HG02840 (cell line): ENCODE data around the gene TOM1L1.
"Not testable (repeated sequence)": the region's sequence is repeated elsewhere in the genome, so short reads cannot be mapped to it uniquely, and the experiment has no call there.

Experiments used
- ATAC-seq: cut with Tn5 transposase; IDR thresholded peaks from one replicate; pipeline ENCODE4 v1.9.1; 2021; ENCODE audit warnings: mild to moderate bottlenecking, moderate library complexity, moderate number of reproducible peaks; ENCODE audit not compliant: unreplicated experiment, low FRiP score

Gene TOM1L1, protein sequence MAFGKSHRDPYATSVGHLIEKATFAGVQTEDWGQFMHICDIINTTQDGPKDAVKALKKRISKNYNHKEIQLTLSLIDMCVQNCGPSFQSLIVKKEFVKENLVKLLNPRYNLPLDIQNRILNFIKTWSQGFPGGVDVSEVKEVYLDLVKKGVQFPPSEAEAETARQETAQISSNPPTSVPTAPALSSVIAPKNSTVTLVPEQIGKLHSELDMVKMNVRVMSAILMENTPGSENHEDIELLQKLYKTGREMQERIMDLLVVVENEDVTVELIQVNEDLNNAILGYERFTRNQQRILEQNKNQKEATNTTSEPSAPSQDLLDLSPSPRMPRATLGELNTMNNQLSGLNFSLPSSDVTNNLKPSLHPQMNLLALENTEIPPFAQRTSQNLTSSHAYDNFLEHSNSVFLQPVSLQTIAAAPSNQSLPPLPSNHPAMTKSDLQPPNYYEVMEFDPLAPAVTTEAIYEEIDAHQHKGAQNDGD

GRCh38 chr17:54900457-54901229, at the start of gene TOM1L1:
TOM1L1 (plus strand) TSS chr17:54900852; CDS start chr17:54900866, 14 bp downstream.
- ATAC-seq: no peak

- ATAC-seq: no peak
Observed at GRCh38 chr17:54859187-54859586, 41.5 kb upstream of the TOM1L1 start.

- ATAC-seq: no peak
Observed at GRCh38 chr17:54860617-54861470, 39.8 kb upstream of the TOM1L1 start.

GRCh38 chr17:54861471-54861983, 39.1 kb upstream of the TOM1L1 start:
- ATAC-seq: no peak

DNA sequence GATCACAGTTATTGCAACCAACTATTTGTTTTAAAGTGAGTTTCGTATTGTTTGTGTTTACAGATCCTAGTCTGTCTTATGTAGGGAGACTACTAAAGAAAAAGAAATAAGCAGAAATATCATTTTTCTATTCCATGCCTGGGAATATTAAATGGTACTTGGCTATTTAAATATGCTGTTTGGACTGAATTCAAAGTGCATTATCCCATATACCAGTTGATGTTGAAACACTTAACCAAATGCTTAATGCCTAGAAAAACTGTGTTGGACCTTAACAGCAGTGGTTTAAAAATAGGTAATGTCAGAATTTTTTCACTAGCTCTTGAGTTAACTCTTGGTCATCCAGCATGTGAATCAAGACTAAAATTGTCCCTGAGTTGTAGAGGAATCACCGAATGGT, 37.5 kb upstream of the TOM1L1 start:
- no peak for ATAC-seq

- ATAC-seq: no peak
Observed at GRCh38 chr17:54864070-54864469, 36.6 kb upstream of the TOM1L1 start.

GRCh38 chr17:54864636-54865356, 35.9 kb upstream of the TOM1L1 start:
- ATAC-seq: no peak

GRCh38 chr17:54867634-54868033, 33.0 kb upstream of the TOM1L1 start:
- no peak for ATAC-seq

DNA sequence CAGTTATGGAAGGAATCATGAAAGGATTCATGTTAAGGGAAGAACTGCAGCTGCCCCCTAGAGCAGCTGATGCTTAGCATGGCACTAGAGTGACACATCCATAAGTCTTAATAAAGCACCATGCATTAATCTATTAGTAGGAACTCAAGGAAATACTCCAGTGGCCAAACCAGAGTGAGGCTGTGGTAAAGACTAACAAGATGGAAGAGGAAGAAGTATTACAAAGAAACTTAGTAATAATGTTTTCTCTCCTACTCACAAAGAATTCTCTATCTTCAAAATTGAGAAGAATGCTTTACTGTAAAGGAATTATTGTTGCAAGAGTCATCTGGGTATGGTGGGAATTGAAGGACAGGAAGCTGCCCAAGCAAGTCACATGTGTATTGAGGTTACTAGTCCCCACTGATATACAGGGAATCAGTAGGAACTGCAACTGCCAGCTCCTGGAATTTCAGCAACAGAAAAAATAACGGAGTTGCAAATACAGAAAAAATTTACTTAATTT, 29.9 kb upstream of the TOM1L1 start:
- no peak for ATAC-seq

DNA sequence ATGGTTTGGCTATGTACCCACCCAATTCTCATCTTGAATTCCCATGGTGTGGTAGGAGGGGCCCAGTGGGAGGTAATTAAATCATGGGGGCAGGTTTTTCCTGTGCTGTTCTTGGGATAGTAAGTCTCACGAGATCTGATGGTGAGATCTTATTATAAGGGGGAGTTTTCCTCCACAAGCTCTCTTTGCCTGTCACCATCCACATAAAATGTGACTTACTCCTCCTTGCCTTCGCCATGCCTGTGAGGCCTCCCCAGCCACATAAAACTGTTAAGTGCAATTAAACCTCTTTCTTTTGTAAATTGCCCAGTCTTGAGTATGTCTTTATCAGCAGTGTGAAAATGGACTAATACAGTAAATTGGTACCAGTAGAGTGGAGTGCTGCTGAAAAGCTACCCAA, 24.7 kb upstream of the TOM1L1 start:
- not testable (repeated sequence) for ATAC-seq

DNA sequence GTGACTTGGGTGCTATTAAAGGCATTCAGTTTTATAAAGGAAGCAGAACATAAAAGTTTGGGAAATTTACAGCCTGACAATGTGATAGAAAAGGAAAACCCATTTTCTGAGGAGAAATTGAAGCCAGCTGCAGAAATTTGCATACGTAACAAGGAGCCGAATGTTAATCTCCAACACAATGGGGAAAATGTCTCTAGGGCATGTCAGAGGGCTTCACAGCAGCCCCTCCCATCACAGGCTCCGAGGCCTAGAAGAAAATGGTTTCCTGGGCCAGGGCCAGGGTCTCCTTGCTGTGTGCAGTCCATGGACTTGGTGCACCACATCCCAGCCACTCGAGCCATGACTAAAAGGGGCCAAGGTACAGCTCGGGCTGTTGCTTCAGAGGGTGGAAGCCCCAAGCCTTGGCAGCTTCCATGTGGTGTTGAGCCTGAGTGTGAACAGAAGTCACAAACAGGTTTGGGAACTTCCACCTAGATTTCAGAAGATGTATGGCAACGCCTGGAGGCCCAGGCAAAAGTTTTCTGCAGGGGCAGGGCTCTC, 23.9 kb upstream of the TOM1L1 start:
- no peak for ATAC-seq

DNA sequence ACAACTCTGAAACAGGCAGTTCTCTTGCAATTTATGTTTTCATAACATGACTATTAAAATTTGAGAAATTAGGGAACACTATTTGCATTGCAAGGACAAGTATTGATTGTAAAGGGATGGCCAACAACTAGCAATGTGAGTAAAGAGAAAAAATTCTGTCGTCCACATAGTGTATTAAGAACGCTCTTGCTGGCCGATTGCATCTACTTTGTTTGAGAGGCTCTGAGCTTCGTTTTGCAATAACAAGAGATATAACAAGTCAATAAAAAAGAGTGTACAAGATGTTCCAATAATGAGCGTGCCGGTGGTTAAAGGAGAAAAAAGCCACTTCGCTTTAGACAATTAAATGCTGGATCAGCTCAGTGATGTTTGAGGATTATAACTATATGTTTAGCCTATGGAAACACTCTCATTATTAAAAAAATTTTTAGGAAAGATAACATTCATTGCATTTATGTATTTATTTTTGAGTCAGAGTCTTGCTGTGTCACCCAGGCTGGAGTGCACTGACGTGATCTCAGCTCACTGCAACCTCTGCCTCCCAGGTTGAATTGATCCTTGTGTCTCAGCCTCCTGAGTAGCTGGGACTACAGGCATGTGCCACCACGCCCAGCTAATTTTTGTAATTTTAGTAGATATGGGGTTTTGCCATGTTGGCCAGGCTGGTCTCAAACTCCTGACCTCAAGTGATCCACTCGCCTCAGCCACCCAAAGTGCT, 19.2 kb upstream of the TOM1L1 start:
- no peak for ATAC-seq

GRCh38 chr17:54882371-54882770, 18.3 kb upstream of the TOM1L1 start:
- ATAC-seq: no peak

- ATAC-seq: no peak
Observed at GRCh38 chr17:54882950-54883349, 17.7 kb upstream of the TOM1L1 start.

DNA sequence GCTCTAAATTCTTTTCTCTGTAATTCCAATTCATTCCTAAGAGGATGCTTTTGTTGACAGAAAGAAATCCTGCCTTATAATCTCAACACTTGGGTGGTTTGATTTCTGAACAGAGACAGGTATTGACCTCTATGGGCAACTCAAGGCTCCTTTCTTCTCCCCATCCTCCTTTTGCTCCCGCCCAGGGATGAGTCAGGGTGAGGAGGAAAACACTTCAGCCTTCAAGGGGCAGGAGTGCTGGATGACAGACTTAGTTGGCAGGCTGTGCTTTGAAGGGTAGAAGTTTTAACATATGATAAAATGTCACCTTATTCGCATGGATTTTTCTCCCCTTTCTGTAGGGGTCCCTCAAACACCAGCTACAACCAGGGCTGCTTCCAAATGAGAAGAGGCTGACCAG, 16.7 kb upstream of the TOM1L1 start:
- ATAC-seq: no peak

DNA sequence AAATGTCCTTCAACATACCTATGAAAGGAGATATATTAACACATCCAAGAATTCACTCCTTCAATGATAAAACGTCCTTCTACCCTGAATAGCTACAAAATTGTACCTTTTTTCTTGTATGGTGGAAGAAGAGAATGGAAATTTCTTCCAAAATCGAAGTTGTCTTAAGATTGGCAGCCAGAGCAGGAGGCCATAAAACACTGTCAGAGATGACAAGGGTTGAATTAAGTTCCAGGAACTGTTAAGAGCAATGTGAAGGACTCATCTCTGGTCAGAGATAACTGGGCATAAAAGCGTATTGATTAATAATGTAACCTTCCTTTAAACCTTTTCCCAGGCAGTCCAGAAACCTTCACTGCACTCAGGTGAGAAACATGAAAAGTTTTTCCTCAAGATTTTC, 12.9 kb upstream of the TOM1L1 start:
- ATAC-seq: no peak

GRCh38 chr17:54888254-54888653, 12.4 kb upstream of the TOM1L1 start:
- ATAC-seq: no peak

DNA sequence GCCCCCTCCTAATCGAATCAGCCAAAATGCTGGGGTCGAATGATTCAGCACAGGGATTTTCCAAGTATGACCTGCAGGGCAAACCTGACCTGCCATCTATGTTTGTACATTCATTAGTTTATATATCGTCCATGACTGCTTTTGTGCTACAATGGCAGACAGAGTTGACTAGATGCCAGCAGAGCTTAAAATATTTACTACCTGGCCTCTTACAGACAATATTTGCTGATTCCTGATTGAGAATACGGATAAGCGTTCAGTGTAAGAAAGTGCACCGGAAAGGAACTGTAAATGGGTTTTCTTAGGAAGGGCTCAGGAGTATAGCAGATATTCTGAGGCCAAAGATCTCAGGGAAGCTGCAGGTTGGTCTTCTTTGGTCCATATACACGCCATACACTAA, 11.7 kb upstream of the TOM1L1 start:
- no peak for ATAC-seq
